HG03571 (cell line): ENCODE results near the gene C20orf96.
"Not testable (repeated sequence)": the region's sequence is repeated elsewhere in the genome, so short reads cannot be mapped to it uniquely, and the experiment has no call there.

Experiments
- ATAC-seq: cut with Tn5 transposase; IDR thresholded peaks from one replicate; pipeline ENCODE4 v1.9.1; 2021; ENCODE audit not compliant: unreplicated experiment

The C20orf96 gene

GRCh38 chr20:290084-290831, at the start of gene C20orf96:
TSS of gene C20orf96 (minus strand) at chr20:290750. CDS start at chr20:290610, 140 bp downstream.
- ATAC-seq = peak; percentile 83

- ATAC-seq = not testable (repeated sequence)
These were observed 45.5 kb upstream of the C20orf96 start for GRCh38 chr20:336040-336439.

- no peak for ATAC-seq
These were observed 44.0 kb upstream of the C20orf96 start for GRCh38 chr20:334578-334977.

GRCh38 chr20:330233-331149, 39.9 kb upstream of the C20orf96 start:
- ATAC-seq = no peak

GRCh38 chr20:329851-330232, 39.3 kb upstream of the C20orf96 start:
- no peak for ATAC-seq

- ATAC-seq = no peak
These were observed 38.6 kb upstream of the C20orf96 start for GRCh38 chr20:328975-329695.

- ATAC-seq = no peak
These were observed 37.8 kb upstream of the C20orf96 start for GRCh38 chr20:328027-328974.

- ATAC-seq = no peak
These were observed 36.9 kb upstream of the C20orf96 start for GRCh38 chr20:327186-328026.

- ATAC-seq = no peak
These were observed 36.2 kb upstream of the C20orf96 start for GRCh38 chr20:326645-327185.

- peak; percentile 4 for ATAC-seq
These were observed 35.5 kb upstream of the C20orf96 start for GRCh38 chr20:325889-326644.

- peak; percentile 71 for ATAC-seq
These were observed 34.7 kb upstream of the C20orf96 start, which contains the start of gene SOX12 for GRCh38 chr20:325045-325888. TSS of gene SOX12 (plus strand) at chr20:325552. CDS start at chr20:325925, 373 bp downstream.

GRCh38 chr20:324177-325044, 33.9 kb upstream of the C20orf96 start:
- ATAC-seq = peak; percentile 43

GRCh38 chr20:316316-317068, 25.9 kb upstream of the C20orf96 start:
- ATAC-seq = no peak

GRCh38 chr20:313948-314347, 23.4 kb upstream of the C20orf96 start:
- no peak for ATAC-seq

- no peak for ATAC-seq
These were observed 22.9 kb upstream of the C20orf96 start for GRCh38 chr20:313402-313801.

- no peak for ATAC-seq
These were observed 22.3 kb upstream of the C20orf96 start for GRCh38 chr20:312866-313265.
